ENCODE data around the gene XPNPEP1. TPM values are rescaled to one million over a fixed set of nuclear protein-coding genes. Genes with fewer than 3 reads are reported as not detected.

XPNPEP1 gene
- polyA plus RNA-seq, 1 donor (not counting 4 experiments of a cell fraction or from before 2014, with no cell fraction given), result 96.2 TPM

GRCh38 chr10:109929501-109930219 is 6.3 kb upstream of the XPNPEP1 start:
- no peaks in the 10 kb centered on the region for H3K27me3 ChIP-seq (ENCODE audit: control insufficient read depth, extremely low read depth, insufficient read depth, low read length)
- no peaks in the 10 kb centered on the region for H4K20me1 ChIP-seq (ENCODE audit: control insufficient read depth, extremely low read depth, insufficient read depth, low read length)
- TF ChIP-seq EZH2 (IDR thresholded peaks at IDR 0.05; ENCODE audit: low read length) (no peak), CTCF (optimal IDR thresholded peaks at IDR 0.05 in 1 of 3, IDR thresholded peaks at IDR 0.05 in 1 of 3, conservative IDR thresholded peaks at IDR 0.05 in 1 of 3; ENCODE audit: extremely low read depth in 1 of 3, insufficient read depth in 2 of 3, low read length in 3 of 3) (no peak)
- no peak for FAIRE-seq
- H3K9ac ChIP-seq (ENCODE audit: control insufficient read depth, extremely low read depth, insufficient read depth, low read length), result no peak overlapping the region
- H3K4me1 ChIP-seq (ENCODE audit: control insufficient read depth, extremely low read depth, insufficient read depth, low read length), result no peaks in the 10 kb centered on the region
- dilution Hi-C loops (cut with MboI; ENCODE audit: extremely low pct_ligation_motif_present, low sequenced_read_pairs), result no loop called here
- no peaks in the 10 kb centered on the region for H3K79me2 ChIP-seq (ENCODE audit: control insufficient read depth, insufficient read depth, low read length)
- H3K4me2 ChIP-seq (ENCODE audit: control insufficient read depth, extremely low read depth, insufficient read depth, low read depth, low read length), result no peak overlapping the region
- no peaks in the 10 kb centered on the region for H3K9me3 ChIP-seq (ENCODE audit: control insufficient read depth, low read depth, low read length)
- no peak for DNase-seq (ENCODE audit: low read depth, low spot score)
- no peak overlapping the region for H3K4me3 ChIP-seq (ENCODE audit: control insufficient read depth in 2 of 3, extremely low read depth in 1 of 3, insufficient read depth in 2 of 3, low read depth in 1 of 3, low read length in 3 of 3)
- no peak overlapping the region for H3K27ac ChIP-seq (ENCODE audit: control insufficient read depth, insufficient read depth, low read length)
- no peaks in the 10 kb centered on the region for H3K36me3 ChIP-seq (ENCODE audit: control insufficient read depth in 2 of 2, extremely low read depth in 1 of 2, insufficient read depth in 2 of 2, low read length in 2 of 2)
- no peaks in the 10 kb centered on the region for H3K9me1 ChIP-seq (ENCODE audit: control insufficient read depth, extremely low read depth, insufficient read depth, low read length)
- H2AFZ ChIP-seq (ENCODE audit: control insufficient read depth, low read length), result no peak overlapping the region

- H3K4me3 ChIP-seq (ENCODE audit: control insufficient read depth in 2 of 3, extremely low read depth in 1 of 3, insufficient read depth in 2 of 3, low read depth in 1 of 3, low read length in 3 of 3), result no peak overlapping the region
- H3K4me2 ChIP-seq (ENCODE audit: control insufficient read depth, extremely low read depth, insufficient read depth, low read depth, low read length), result no peak overlapping the region
- H3K9ac ChIP-seq (ENCODE audit: control insufficient read depth, extremely low read depth, insufficient read depth, low read length), result no peak overlapping the region
- peaks cover 3% of the 10 kb centered on the region for H3K4me1 ChIP-seq (ENCODE audit: control insufficient read depth, extremely low read depth, insufficient read depth, low read length)
- no peaks in the 10 kb centered on the region for H3K27me3 ChIP-seq (ENCODE audit: control insufficient read depth, extremely low read depth, insufficient read depth, low read length)
- no peak for DNase-seq (ENCODE audit: low read depth, low spot score)
- FAIRE-seq, result no peak
- H3K27ac ChIP-seq (ENCODE audit: control insufficient read depth, insufficient read depth, low read length), result no peak overlapping the region
- no peaks in the 10 kb centered on the region for H3K9me1 ChIP-seq (ENCODE audit: control insufficient read depth, extremely low read depth, insufficient read depth, low read length)
- no peaks in the 10 kb centered on the region for H3K79me2 ChIP-seq (ENCODE audit: control insufficient read depth, insufficient read depth, low read length)
- no peaks in the 10 kb centered on the region for H3K9me3 ChIP-seq (ENCODE audit: control insufficient read depth, low read depth, low read length)
- no peaks in the 10 kb centered on the region for H4K20me1 ChIP-seq (ENCODE audit: control insufficient read depth, extremely low read depth, insufficient read depth, low read length)
- H3K36me3 ChIP-seq (ENCODE audit: control insufficient read depth in 2 of 2, extremely low read depth in 1 of 2, insufficient read depth in 2 of 2, low read length in 2 of 2), result no peaks in the 10 kb centered on the region
- dilution Hi-C loops (cut with MboI; ENCODE audit: extremely low pct_ligation_motif_present, low sequenced_read_pairs), result no loop called here
- TF ChIP-seq EZH2 (IDR thresholded peaks at IDR 0.05; ENCODE audit: low read length) (no peak), CTCF (optimal IDR thresholded peaks at IDR 0.05 in 1 of 3, IDR thresholded peaks at IDR 0.05 in 1 of 3, conservative IDR thresholded peaks at IDR 0.05 in 1 of 3; ENCODE audit: extremely low read depth in 1 of 3, insufficient read depth in 2 of 3, low read length in 3 of 3) (no peak)
- no peak overlapping the region for H2AFZ ChIP-seq (ENCODE audit: control insufficient read depth, low read length)
Measured at GRCh38 chr10:109928475-109928891, 5.2 kb upstream of the XPNPEP1 start.
